Ishikawa (cell line): ENCODE data around the gene SUCLG1.

ENCODE experiments used
- CEBPB ChIP-seq: IDR thresholded peaks from 2 replicates; pipeline ENCODE4 v1.6.1; 2012
- EGR1 ChIP-seq: IDR thresholded peaks from 2 replicates; pipeline ENCODE4 v1.6.1; 2012
- EP300 ChIP-seq: IDR thresholded peaks from 2 replicates; pipeline ENCODE4 v1.6.1; 2012; ENCODE audit warnings: borderline replicate concordance
- FOXM1 ChIP-seq: IDR thresholded peaks from 2 replicates; pipeline ENCODE4 v1.6.1; 2012; ENCODE audit warnings: low read depth, borderline replicate concordance
- NFIC ChIP-seq: IDR thresholded peaks from 2 replicates; pipeline ENCODE4 v1.6.1; 2012
- RAD21 ChIP-seq: IDR thresholded peaks from 2 replicates; pipeline ENCODE4 v1.6.1; 2012; ENCODE audit warnings: low read depth
- TAF1 ChIP-seq: IDR thresholded peaks from 2 replicates; pipeline ENCODE4 v1.6.1; 2012; ENCODE audit warnings: low read depth, mild to moderate bottlenecking
- TCF12 ChIP-seq: IDR thresholded peaks from 2 replicates; pipeline ENCODE4 v1.6.1; 2012; ENCODE audit warnings: low read depth
- TEAD4 ChIP-seq: IDR thresholded peaks from 2 replicates; pipeline ENCODE4 v1.6.1; 2012
- YY1 ChIP-seq: IDR thresholded peaks from 2 replicates; pipeline ENCODE4 v1.6.1; 2012; ENCODE audit warnings: low read depth
- ZBTB7A ChIP-seq: IDR thresholded peaks from 2 replicates; pipeline ENCODE4 v1.6.1; 2012; ENCODE audit warnings: low read depth
- TF ChIP-seq, protein P1 (sequence below): IDR thresholded peaks from 2 replicates; pipeline ENCODE4 v1.6.1; 2012
- TF ChIP-seq, protein P2 (sequence below): IDR thresholded peaks from 2 replicates; pipeline ENCODE4 v1.6.1; 2012; ENCODE audit warnings: low read depth, mild to moderate bottlenecking
- TF ChIP-seq, protein P3 (sequence below): IDR thresholded peaks from 2 replicates; pipeline ENCODE4 v1.6.1; 2012

The SUCLG1 gene

DNA sequence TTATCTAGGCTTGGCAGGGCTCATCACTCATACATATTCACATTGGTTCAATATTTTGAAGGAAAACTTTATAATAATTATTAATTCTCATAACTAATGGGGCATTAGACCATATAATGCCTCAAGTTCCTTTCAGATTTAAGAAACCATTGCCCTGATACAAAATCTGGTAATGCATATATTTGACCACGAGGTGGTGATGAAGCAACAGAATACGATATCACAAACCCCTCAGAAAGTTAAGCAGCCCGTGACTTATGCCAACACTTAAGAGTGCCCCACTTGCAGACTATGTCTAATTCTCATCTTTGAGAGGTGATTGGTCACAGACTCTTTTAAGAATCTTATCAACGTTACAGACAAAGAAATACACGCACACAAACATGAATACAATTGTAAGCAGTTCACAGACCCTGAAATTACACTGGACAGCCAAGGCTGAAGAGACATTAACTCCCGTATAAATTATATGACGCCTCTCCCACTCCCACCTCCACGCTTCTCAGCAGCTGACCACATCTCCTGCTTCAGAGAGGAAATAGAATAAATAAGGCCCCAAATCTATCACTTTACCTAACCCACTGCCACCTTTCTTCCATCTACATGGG lies 36.6 kb upstream of the SUCLG1 start:
- TF ChIP-seq TAF1 (no peak), NFIC (no peak), CEBPB (no peak), RAD21 (peak; percentile 85), ZBTB7A (no peak), TCF12 (no peak)
- TF ChIP-seq, protein P1, sequence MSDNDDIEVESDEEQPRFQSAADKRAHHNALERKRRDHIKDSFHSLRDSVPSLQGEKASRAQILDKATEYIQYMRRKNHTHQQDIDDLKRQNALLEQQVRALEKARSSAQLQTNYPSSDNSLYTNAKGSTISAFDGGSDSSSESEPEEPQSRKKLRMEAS: no peak

DNA sequence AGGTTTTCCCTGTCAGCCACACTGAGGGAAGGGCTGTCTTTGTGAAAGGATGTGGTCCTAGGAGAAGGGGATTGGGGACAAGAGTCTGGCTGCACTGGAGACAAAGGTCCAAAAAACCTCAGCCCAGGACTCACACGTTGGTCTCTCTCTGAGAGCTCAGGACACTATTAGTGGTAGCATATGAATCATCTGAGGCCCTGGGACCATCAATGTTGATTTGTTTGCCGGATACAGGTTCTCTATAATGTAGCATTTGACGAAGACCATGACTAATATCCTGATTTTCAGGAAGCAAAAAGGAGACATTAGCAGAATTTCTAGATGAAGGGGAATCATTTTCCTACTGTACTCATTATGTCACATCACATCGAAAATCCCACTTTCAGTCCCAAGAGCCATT lies 35.0 kb upstream of the SUCLG1 start:
- TF ChIP-seq YY1 (no peak), NFIC (no peak), TAF1 (no peak), FOXM1 (no peak)

DNA sequence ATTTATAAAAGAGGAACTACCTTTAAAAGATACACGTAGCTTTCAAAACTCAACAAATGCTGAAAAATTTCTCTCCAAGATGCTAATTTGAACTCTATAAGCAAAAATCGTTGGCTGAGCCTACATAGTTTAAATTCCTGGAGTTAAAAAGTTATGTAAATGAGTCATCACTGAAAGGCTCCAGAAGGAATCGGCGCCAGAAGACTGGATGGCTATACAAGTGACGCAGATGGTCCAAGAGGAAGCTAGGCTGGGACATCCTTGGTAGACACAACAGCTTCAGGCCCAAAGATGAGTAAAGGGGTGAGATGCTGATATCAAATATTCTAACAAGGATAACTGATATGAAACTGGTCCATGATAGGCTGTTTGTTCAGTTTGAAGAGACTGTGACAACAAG lies 34.4 kb upstream of the SUCLG1 start:
- TF ChIP-seq, protein P2, sequence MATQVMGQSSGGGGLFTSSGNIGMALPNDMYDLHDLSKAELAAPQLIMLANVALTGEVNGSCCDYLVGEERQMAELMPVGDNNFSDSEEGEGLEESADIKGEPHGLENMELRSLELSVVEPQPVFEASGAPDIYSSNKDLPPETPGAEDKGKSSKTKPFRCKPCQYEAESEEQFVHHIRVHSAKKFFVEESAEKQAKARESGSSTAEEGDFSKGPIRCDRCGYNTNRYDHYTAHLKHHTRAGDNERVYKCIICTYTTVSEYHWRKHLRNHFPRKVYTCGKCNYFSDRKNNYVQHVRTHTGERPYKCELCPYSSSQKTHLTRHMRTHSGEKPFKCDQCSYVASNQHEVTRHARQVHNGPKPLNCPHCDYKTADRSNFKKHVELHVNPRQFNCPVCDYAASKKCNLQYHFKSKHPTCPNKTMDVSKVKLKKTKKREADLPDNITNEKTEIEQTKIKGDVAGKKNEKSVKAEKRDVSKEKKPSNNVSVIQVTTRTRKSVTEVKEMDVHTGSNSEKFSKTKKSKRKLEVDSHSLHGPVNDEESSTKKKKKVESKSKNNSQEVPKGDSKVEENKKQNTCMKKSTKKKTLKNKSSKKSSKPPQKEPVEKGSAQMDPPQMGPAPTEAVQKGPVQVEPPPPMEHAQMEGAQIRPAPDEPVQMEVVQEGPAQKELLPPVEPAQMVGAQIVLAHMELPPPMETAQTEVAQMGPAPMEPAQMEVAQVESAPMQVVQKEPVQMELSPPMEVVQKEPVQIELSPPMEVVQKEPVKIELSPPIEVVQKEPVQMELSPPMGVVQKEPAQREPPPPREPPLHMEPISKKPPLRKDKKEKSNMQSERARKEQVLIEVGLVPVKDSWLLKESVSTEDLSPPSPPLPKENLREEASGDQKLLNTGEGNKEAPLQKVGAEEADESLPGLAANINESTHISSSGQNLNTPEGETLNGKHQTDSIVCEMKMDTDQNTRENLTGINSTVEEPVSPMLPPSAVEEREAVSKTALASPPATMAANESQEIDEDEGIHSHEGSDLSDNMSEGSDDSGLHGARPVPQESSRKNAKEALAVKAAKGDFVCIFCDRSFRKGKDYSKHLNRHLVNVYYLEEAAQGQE: no peak
- TF ChIP-seq, protein P3, sequence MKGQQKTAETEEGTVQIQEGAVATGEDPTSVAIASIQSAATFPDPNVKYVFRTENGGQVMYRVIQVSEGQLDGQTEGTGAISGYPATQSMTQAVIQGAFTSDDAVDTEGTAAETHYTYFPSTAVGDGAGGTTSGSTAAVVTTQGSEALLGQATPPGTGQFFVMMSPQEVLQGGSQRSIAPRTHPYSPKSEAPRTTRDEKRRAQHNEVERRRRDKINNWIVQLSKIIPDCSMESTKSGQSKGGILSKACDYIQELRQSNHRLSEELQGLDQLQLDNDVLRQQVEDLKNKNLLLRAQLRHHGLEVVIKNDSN: no peak
- TF ChIP-seq TEAD4 (no peak), YY1 (no peak), FOXM1 (no peak), CEBPB (no peak), TAF1 (no peak), EGR1 (no peak), TCF12 (no peak)

DNA sequence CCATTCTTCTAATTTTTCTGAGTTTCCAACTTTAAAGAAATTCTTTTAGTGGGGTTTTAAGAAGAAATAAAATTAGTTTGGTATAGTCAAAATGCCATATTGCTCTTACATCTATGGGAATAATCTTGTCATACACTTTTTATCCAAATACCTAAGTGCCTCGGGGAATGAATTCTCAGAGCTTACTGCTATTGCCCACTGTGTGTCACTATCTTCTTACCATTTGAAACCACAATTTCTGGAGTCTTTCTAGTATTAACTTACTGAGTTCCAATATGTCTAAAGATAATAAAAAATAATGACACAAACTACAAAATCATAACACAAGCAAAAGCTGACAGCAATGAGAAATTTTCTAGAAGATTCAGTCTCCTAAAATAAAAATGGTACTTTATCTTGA lies 33.5 kb upstream of the SUCLG1 start:
- TF ChIP-seq RAD21 (0 out of 2 replicates have a peak, but pooled peaks have one; percentile 15), CEBPB (no peak), TAF1 (no peak)
- TF ChIP-seq, protein P2: no peak

DNA sequence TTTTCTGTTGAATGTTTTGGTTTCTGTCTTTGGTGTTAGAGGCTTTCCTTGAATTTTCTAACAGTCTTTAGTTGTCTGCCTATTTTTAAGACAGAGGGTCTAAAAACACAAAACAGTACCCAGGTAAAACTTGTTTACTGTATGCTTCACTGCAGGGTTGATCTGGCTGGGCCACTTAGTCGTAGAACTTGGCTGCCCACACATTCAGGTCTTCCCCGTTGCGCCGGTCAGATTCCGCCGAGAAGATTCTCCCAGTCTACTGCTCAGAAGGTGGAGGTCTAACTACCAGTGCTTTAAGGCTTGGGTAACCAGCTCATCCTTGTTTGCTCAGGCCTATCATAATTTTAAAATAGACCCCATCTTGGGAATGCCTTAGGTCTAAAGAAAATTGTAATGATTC lies 32.7 kb upstream of the SUCLG1 start:
- TF ChIP-seq FOXM1 (no peak), EP300 (no peak), EGR1 (no peak), RAD21 (no peak), CEBPB (no peak), TEAD4 (no peak), ZBTB7A (no peak), TAF1 (no peak)
- TF ChIP-seq, protein P1: no peak

DNA sequence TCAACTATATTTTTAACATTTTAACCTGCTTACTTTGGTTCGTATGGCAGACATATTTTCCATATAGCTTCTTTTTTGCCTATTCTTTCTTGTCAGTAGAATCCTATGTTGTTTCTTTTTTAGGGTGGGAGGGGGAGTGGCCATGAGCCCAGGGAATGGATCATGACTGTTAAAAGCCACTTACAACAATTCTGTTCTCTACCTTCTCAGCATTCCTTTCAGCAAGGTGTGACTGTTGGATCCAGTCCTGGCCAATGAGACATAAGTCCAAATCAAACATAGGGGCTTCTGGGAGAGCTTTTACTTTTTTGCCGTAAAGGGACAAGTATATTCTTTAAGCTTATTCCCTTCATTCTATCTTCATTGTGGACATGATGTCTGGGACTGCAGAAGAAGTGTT lies 32.2 kb upstream of the SUCLG1 start:
- TF ChIP-seq ZBTB7A (no peak), RAD21 (no peak), TEAD4 (no peak), TAF1 (no peak), YY1 (no peak), FOXM1 (no peak), CEBPB (no peak)
- TF ChIP-seq, protein P1: no peak
- TF ChIP-seq, protein P2: no peak
